ENCODE data around the gene TEKTIP1. TPM values are rescaled to one million over a fixed set of nuclear protein-coding genes. Genes with fewer than 3 reads are reported as not detected.

TEKTIP1 gene
- total and polyA plus RNA-seq, 7 donors, result 1.4 to 1.5 TPM; not detected in 5

DNA sequence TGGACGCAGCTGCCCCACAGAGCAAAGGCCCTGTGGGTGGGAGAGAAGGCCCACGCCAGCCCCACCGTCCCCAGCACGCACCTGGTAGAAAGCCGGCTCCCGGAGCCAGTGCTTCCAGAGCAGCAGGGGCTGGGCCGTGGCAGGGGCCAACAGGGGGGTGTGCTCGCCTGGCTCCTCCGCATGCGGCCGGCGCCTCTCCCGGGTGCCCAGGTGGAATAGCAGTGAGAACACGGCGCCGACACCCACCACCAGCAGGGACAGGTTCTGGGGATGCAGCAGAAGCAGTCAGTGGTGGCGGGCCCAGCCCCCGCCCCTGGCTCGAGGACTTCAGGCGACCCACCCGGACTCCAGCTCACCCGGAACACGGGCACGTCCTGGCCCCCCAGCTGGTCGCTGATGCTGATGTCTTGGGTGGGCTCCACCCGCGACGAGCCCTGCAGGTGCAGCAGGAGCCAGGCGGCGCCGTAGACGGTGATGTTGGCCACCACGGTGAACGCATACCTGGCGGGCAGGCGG lies 8.9 kb downstream of the TEKTIP1 start:
- Histone ChIP-seq H3K4me1 (no peaks in the 10 kb centered on the region), H3K9me3 (no peaks in the 10 kb centered on the region), H3K4me3 (no peak overlapping the region), H3K27me3 (no peaks in the 10 kb centered on the region), H3K36me3 (peaks cover 0 to 16% (median 3%) of the 10 kb centered on the region in 4 donors), H3K27ac (no peak overlapping the region)
- TF ChIP-seq CTCF (IDR thresholded peaks at IDR 0.05) (no peak), EP300 (IDR thresholded peaks at IDR 0.05) (no peak), POLR2A (IDR thresholded peaks at IDR 0.05) (no peak), POLR2AphosphoS5 (IDR thresholded peaks at IDR 0.05) (no peak)
- intact Hi-C loops (cut with DNase I), result no loop called here
- WGBS, 2 donors, result 90 to 91% methylated on average over 36 of the region's 36 CpGs
- DNase-seq, result no peak

- Histone ChIP-seq H3K4me1 (no peaks in the 10 kb centered on the region), H3K9me3 (no peaks in the 10 kb centered on the region), H3K27me3 (no peaks in the 10 kb centered on the region), H3K4me3 (no peak overlapping the region), H3K36me3 (peaks cover 0 to 11% (median 3%) of the 10 kb centered on the region in 4 donors), H3K27ac (no peak overlapping the region)
- 86 to 89% methylated on average over 14 of the region's 14 CpGs for WGBS, 2 donors
- DNase-seq, result no peak
- intact Hi-C loops (cut with DNase I), result no loop called here
- TF ChIP-seq POLR2A (IDR thresholded peaks at IDR 0.05) (no peak), EP300 (IDR thresholded peaks at IDR 0.05) (no peak), CTCF (IDR thresholded peaks at IDR 0.05) (no peak), POLR2AphosphoS5 (IDR thresholded peaks at IDR 0.05) (no peak)
Observed at GRCh38 chr19:3548606-3549005, 9.6 kb downstream of the TEKTIP1 start.

DNA sequence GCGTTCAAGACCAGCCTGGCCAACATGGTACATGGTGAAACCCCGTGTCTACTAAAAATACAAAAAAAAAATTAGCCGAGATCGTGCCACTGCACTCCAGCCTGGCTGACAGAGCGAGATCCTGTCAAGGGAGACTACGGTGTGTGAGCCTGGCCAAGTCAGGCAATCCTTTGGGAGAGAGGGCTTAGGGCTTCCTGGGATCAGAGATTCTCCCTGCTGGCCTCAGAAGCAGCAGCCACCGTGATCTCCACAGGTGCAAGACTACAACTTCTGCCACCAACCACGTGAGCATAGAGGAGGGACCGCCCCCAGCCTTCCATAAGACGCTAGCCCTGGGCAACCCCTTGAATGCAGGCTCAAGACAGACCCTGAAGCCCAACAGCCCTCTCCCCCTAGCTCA lies 10.8 kb downstream of the TEKTIP1 start:
- WGBS, 2 donors, result 90 to 92% methylated on average over 10 of the region's 10 CpGs
- no peak for TF ChIP-seq EP300 (IDR thresholded peaks at IDR 0.05)
- TF ChIP-seq POLR2A (IDR thresholded peaks at IDR 0.05), result no peak
- TF ChIP-seq POLR2AphosphoS5 (IDR thresholded peaks at IDR 0.05), result no peak
- TF ChIP-seq CTCF (IDR thresholded peaks at IDR 0.05), result no peak

DNA sequence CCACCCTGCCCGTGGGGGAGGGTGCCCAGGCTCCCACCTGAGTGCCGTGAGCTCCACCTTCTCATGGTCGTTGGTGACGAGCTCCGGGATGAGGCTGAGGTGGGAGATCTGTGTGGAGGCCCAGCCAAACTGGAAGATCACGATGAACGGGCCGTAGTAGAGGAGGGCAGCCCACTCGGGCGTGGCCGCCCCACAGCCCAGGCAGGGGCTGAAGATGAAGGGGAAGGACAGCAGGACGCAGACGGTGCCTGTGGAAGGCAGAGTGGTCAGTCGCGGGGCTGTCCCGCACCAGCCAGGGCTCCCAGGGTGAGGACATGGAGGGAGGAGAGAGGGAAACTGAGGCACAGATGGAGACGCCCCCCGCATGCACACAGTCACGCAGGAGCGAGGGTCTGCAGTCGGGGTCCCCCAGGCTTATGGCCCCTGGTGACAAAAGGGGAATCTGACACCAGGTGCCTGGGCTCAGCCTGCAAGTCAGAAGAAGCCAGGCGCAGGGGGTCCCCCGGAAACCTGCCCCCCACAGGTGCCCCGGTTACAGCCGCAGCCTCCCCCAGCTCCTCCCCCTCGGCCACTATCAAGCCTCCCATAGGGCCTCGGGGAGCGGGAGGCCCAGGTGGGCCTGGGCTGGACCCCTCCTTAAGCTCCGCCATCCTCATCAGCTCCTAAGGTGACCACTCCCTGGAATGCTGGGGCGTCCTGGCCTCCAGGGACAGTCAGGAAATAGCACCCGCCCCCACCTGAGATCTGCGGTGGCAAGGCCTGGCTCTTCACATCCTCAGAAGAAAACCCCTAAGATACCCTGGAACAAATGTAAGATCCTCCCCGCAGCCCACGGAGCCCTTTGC lies 12.2 kb downstream of the TEKTIP1 start:
- Histone ChIP-seq H3K36me3 (peaks cover 0 to 7% (median under 1%) of the 10 kb centered on the region in 4 donors), H3K4me1 (peaks cover 0 to 16% (median 12%) of the 10 kb centered on the region in 4 donors), H3K9me3 (no peaks in the 10 kb centered on the region), H3K4me3 (no peak overlapping the region), H3K27ac (no peak overlapping the region), H3K27me3 (no peaks in the 10 kb centered on the region)
- TF ChIP-seq POLR2A (IDR thresholded peaks at IDR 0.05) (no peak), EP300 (IDR thresholded peaks at IDR 0.05) (no peak), POLR2AphosphoS5 (IDR thresholded peaks at IDR 0.05) (no peak), CTCF (IDR thresholded peaks at IDR 0.05) (no peak)
- no peak for DNase-seq
- intact Hi-C loops (cut with DNase I), result no loop called here
- 93 to 94% methylated on average over 34 of the region's 34 CpGs for WGBS, 2 donors

More for the DNA sequence above, 10.8 kb downstream of the TEKTIP1 start:
- no peak overlapping the region for H3K4me3 ChIP-seq
- peaks cover 0 to 7% (median 3%) of the 10 kb centered on the region in 4 donors for H3K36me3 ChIP-seq
- intact Hi-C loops (cut with DNase I), result no loop called here
- H3K27me3 ChIP-seq, result no peaks in the 10 kb centered on the region
- no peak for DNase-seq
- H3K9me3 ChIP-seq, result no peaks in the 10 kb centered on the region
- H3K27ac ChIP-seq, result no peak overlapping the region
- peaks cover 0 to 3% (median under 1%) of the 10 kb centered on the region in 4 donors for H3K4me1 ChIP-seq
